T-cell (primary cell): ENCODE measurements around the gene RRAD. TPM values are rescaled to one million over a fixed set of nuclear protein-coding genes. Genes with fewer than 3 reads are reported as not detected.

ENCODE experiments used
- ATAC-seq, 4 experiments: fragments of 200-7000 bp in 3 of 4; fragments of 150-1000 bp in 1 of 4; cut with Tn5 transposase; replicated peaks in 1 of 4; 1 replicate in 3 of 4; 2 replicates in 1 of 4; pipeline ENCODE4 v1.10.0; 2021; ENCODE audit warnings: moderate library complexity in 3 of 4, mild to moderate bottlenecking in 2 of 4, moderate number of reproducible peaks in 1 of 4
- CTCF ChIA-PET, 2 donors: fragments of 300-600 bp; sonication (Branson Sonifier 250); formaldehyde crosslinking; loops; one replicate each; lab custom pipeline; 2022; ENCODE audit warnings: antibody characterized with exemption in 2 of 2; lab: Charles Lee
- POLR2A ChIA-PET, 2 donors: fragments of 300-600 bp; sonication (Branson Sonifier 250); formaldehyde crosslinking; loops; one replicate each; lab custom pipeline; 2022; ENCODE audit warnings: antibody characterized with exemption in 2 of 2; lab: Charles Lee
- DNase-seq, 35 experiments: peaks; one replicate each; pipeline versions ENCODE4 v3.0.0 to v3.0.0-alpha.2; 2013 to 2023
- H3K27ac ChIP-seq: one replicate; pipeline ENCODE4 v1.5.1; 2013; ENCODE audit warnings: low read length
- H3K27me3 ChIP-seq, 2 experiments: replicated peaks in 1 of 2; 1 replicate in 1 of 2; 2 replicates in 1 of 2; pipeline versions ENCODE4 v1.6.1 to v1.7.0; 2013; ENCODE audit warnings: low read length in 1 of 2, mixed read lengths in 1 of 2; ENCODE audit not compliant: control insufficient read depth in 2 of 2, insufficient read depth in 2 of 2; ENCODE audit errors: extremely low read depth in 1 of 2
- H3K36me3 ChIP-seq, 2 donors: 1 replicate in 1 of 2; 2 replicates in 1 of 2; pipeline versions ENCODE4 v1.6.1 to v1.7.0; 2013; ENCODE audit warnings: low read length in 1 of 2; ENCODE audit not compliant: control insufficient read depth in 2 of 2, insufficient read depth in 1 of 2; ENCODE audit errors: extremely low read depth in 1 of 2
- H3K4me1 ChIP-seq, 2 experiments: 1 replicate in 1 of 2; 2 replicates in 1 of 2; pipeline versions ENCODE4 v1.6.1 to v1.7.0; 2013; ENCODE audit warnings: low read length in 2 of 2, mixed read lengths in 1 of 2; ENCODE audit not compliant: insufficient read depth in 2 of 2, control insufficient read depth in 1 of 2; ENCODE audit errors: extremely low read depth in 1 of 2
- H3K4me3 ChIP-seq, 2 donors: 1 replicate in 1 of 2; 2 replicates in 1 of 2; pipeline versions ENCODE4 v1.5.1 to v1.7.0; 2013; ENCODE audit warnings: mild to moderate bottlenecking in 2 of 2, low read length in 1 of 2, moderate library complexity in 1 of 2; ENCODE audit not compliant: control insufficient read depth in 1 of 2; ENCODE audit errors: extremely low read depth in 1 of 2
- H3K9me3 ChIP-seq: 2 replicates; pipeline ENCODE4 v1.7.0; 2013
- H3K27ac Mint-ChIP-seq, 2 donors: one replicate each; pipeline ENCODE4 v1.8.0; 2020 to 2021; ENCODE audit warnings: mild to moderate bottlenecking in 2 of 2, mixed read lengths in 2 of 2
- H3K27me3 Mint-ChIP-seq, 2 donors: one replicate each; pipeline ENCODE4 v1.8.0; 2021 to 2022; ENCODE audit warnings: mixed read lengths in 2 of 2
- H3K36me3 Mint-ChIP-seq: one replicate; pipeline ENCODE4 v1.8.0; 2021; ENCODE audit warnings: mixed read lengths
- H3K4me1 Mint-ChIP-seq, 3 donors: one replicate each; pipeline ENCODE4 v1.8.0; 2020 to 2022; ENCODE audit warnings: mixed read lengths in 3 of 3, mild to moderate bottlenecking in 1 of 3
- H3K4me3 Mint-ChIP-seq, 3 donors: one replicate each; pipeline ENCODE4 v1.8.0; 2020 to 2022; ENCODE audit warnings: mild to moderate bottlenecking in 3 of 3, mixed read lengths in 3 of 3, moderate library complexity in 3 of 3
- H3K9me3 Mint-ChIP-seq, 3 donors: one replicate each; pipeline ENCODE4 v1.8.0; 2020 to 2022; ENCODE audit warnings: mixed read lengths in 3 of 3
- WGBS: methylation state at CpG from one replicate; pipeline ENCODE4 v1.1.5; 2013; ENCODE audit warnings: missing lambda C conversion rate; ENCODE audit not compliant: insufficient coverage; 5-methylcytosine and 5-hydroxymethylcytosine counted together
- total RNA-seq, 35 experiments: library from RNA in 6 of 35; stranded (reverse) in 6 of 35; fragments of 120-200 nt in 1 of 35; gene quantifications; one replicate each; pipeline versions ENCODE4 v1.2.1 to v1.2.4 and lab custom pipeline; 2013 to 2026

Gene RRAD
- total RNA-seq, 5 donors from 2014 or later (not counting 1 experiment from before 2014, with no cell fraction given): 0.28 to 1.1 (median 0.53) TPM; not detected in 1

- WGBS: under 1% methylated on average over 67 of the region's 76 CpGs
- peak; percentile 80 to 93 (median 87) for DNase-seq
- Mint-ChIP-seq H3K36me3 (peaks cover 20% of the 10 kb centered on the region), H3K4me1 (peaks cover 54 to 64% (median 54%) of the 10 kb centered on the region in 3 donors), H3K27me3 (no peaks in the 10 kb centered on the region), H3K27ac (peak within 1 kb of the TSS; percentile 92 to 96), H3K4me3 (peak within 1 kb of the TSS; percentile 96 to 98 (median 97)), H3K9me3 (no peaks in the 10 kb centered on the region)
- ChIA-PET POLR2A (interaction anchor here (0.5 kb wide), 2 partner anchors 47 to 66 kb away, joined by 3 to 4 read pairs; no protein-coding TSS in a partner anchor), CTCF (no interaction called here)
- ATAC-seq: peak; percentile 86 to 95 (median 86)
- Histone ChIP-seq H3K9me3 (no peaks in the 10 kb centered on the region), H3K27me3 (no peaks in the 10 kb centered on the region), H3K4me1 (peaks cover 7 to 52% of the 10 kb centered on the region in 2 experiments), H3K36me3 (peaks cover 3 to 31% of the 10 kb centered on the region in 2 donors), H3K27ac (peak within 1 kb of the TSS; percentile 82), H3K4me3 (peak within 1 kb of the TSS; percentile 72 to 99)
Measured at GRCh38 chr16:66934138-66934838, 9.0 kb upstream of the RRAD start, which contains the start of gene CIAO2B. Gene CIAO2B, minus strand, starts transcription at chr16:66934402. Its CDS starts 38 bp downstream, at chr16:66934364.

DNA sequence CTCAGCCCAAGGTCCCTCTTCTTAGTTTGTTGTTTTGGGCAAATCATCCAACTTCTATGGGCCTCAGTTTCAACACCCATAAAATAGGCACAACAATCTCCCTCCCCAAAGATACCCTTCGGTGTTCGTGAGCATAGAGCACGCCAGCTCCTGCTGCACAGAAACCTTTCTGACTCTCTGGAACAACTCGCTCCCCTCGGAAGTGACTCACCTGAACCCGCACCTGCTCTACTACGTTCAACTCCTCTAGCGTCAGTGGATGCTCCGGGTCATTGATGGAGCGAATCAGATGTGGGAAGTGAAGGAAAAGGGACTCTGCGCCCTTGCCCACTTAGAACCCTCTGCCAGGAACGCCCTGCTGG, 8.4 kb upstream of the RRAD start:
- ChIA-PET POLR2A (interaction anchor here in 1 of 2 donors (0.5 kb wide), 1 partner anchor 65 kb away, joined by 4 read pairs; no protein-coding TSS in a partner anchor), CTCF (interaction anchor here in 1 of 2 donors (0.6 kb wide), 1 partner anchor 41 kb away, joined by 3 read pairs; no protein-coding TSS in a partner anchor)
- peaks cover 3 to 26% of the 10 kb centered on the region in 2 donors for H3K36me3 ChIP-seq
- Mint-ChIP-seq H3K27ac (peak overlapping the region; percentile 92 to 96), H3K4me1 (peaks cover 54 to 63% (median 54%) of the 10 kb centered on the region in 3 donors), H3K36me3 (peaks cover 20% of the 10 kb centered on the region), H3K9me3 (no peaks in the 10 kb centered on the region), H3K4me3 (peak overlapping the region; percentile 96 to 98 (median 97)), H3K27me3 (no peaks in the 10 kb centered on the region)
- ATAC-seq (peak in 3 of 4 experiments; percentile 56 to 61 (median 60)), DNase-seq (no peak)
- H3K9me3 ChIP-seq: no peaks in the 10 kb centered on the region
- no peaks in the 10 kb centered on the region for H3K27me3 ChIP-seq
- H3K4me1 ChIP-seq: peaks cover 7 to 52% of the 10 kb centered on the region in 2 experiments
- 0% methylated on average over 2 of the region's 12 CpGs for WGBS
- H3K27ac ChIP-seq: peak overlapping the region; percentile 82
- peak overlapping the region; percentile 72 to 99 for H3K4me3 ChIP-seq

DNA sequence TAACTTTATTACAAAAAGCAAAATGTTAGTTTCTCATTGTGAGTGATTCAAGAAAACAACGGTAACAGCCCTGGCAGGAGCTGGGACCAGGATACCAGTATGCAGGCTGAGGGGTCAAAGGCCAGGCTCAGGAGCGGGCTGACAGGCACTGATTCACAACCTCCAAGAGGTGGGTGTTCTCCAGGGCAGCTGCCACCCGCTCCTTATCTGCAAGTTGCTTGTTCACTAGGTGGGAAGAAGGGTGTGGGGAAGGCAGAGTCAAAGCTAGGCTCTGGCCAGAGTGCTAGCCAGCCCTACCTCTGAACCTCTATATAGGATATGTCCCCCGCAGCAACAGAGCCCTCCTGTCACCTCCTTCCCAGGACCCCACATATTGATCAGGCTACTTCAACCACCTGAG, 6.7 kb upstream of the RRAD start:
- peaks cover 48 to 54% (median 53%) of the 10 kb centered on the region in 3 donors for H3K4me1 Mint-ChIP-seq
- Histone ChIP-seq H3K9me3 (no peaks in the 10 kb centered on the region), H3K4me1 (peaks cover 7 to 41% of the 10 kb centered on the region in 2 experiments), H3K27me3 (no peaks in the 10 kb centered on the region), H3K27ac (no peak overlapping the region), H3K36me3 (peaks cover 3 to 14% of the 10 kb centered on the region in 2 donors), H3K4me3 (no peak overlapping the region)
- H3K27ac Mint-ChIP-seq: peak overlapping the region; percentile 92 to 96
- no peak for DNase-seq
- POLR2A ChIA-PET: no interaction called here
- no peaks in the 10 kb centered on the region for H3K27me3 Mint-ChIP-seq
- H3K4me3 Mint-ChIP-seq: peak overlapping the region; percentile 96 to 98 (median 97)
- 88% methylated on average over 2 of the region's 4 CpGs for WGBS
- no peaks in the 10 kb centered on the region for H3K9me3 Mint-ChIP-seq
- ATAC-seq: no peak
- CTCF ChIA-PET: no interaction called here
- H3K36me3 Mint-ChIP-seq: peaks cover 13% of the 10 kb centered on the region

DNA sequence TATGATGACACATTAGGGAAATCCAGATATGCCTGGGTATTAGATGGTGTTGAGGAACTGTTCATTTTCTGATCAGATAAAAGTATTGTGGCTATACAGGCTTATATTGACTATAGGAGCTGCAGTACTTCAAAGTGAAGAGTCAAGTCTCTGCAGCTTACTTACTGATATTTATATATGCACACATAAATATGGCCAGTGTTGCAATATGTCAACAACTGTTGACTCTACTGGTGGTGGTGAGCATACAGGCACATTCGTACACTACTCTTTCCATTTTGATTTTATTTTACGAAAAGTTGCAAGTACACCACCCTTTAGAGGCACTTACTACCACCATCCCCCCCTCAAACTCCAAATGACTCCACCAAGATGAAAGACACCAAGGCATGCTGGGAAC, 6.3 kb upstream of the RRAD start:
- H3K27ac ChIP-seq: no peak overlapping the region
- no peaks in the 10 kb centered on the region for H3K9me3 ChIP-seq
- no peak for DNase-seq
- Mint-ChIP-seq H3K4me1 (peaks cover 44 to 52% (median 49%) of the 10 kb centered on the region in 3 donors), H3K9me3 (no peaks in the 10 kb centered on the region), H3K27me3 (no peaks in the 10 kb centered on the region), H3K36me3 (peaks cover 13% of the 10 kb centered on the region), H3K4me3 (peak overlapping the region; percentile 96 to 98 (median 97)), H3K27ac (peak overlapping the region in 1 of 2 donors; percentile 58)
- WGBS: no CpG with 5 or more reads among the region's 2 CpGs
- ChIA-PET POLR2A (interaction anchor here in 1 of 2 donors (0.5 kb wide), 1 partner anchor 104 kb away, joined by 7 read pairs; no protein-coding TSS in a partner anchor), CTCF (interaction anchor here in 1 of 2 donors (0.5 kb wide), 1 partner anchor 50 kb away, joined by 3 read pairs; no protein-coding TSS in a partner anchor)
- no peak overlapping the region for H3K4me3 ChIP-seq
- H3K36me3 ChIP-seq: peaks cover 3 to 14% of the 10 kb centered on the region in 2 donors
- H3K27me3 ChIP-seq: peaks cover 0 to 4% of the 10 kb centered on the region in 2 experiments
- no peak for ATAC-seq
- H3K4me1 ChIP-seq: peaks cover 7 to 41% of the 10 kb centered on the region in 2 experiments

- ChIA-PET POLR2A (no interaction called here), CTCF (no interaction called here)
- DNase-seq (no peak), ATAC-seq (no peak)
- Histone ChIP-seq H3K9me3 (no peaks in the 10 kb centered on the region), H3K27me3 (peaks cover 3 to 18% of the 10 kb centered on the region in 2 experiments), H3K4me3 (no peak overlapping the region), H3K4me1 (peaks cover 5 to 33% of the 10 kb centered on the region in 2 experiments), H3K36me3 (peaks cover 3 to 14% of the 10 kb centered on the region in 2 donors), H3K27ac (no peak overlapping the region)
- Mint-ChIP-seq H3K4me1 (peaks cover 34 to 41% (median 37%) of the 10 kb centered on the region in 3 donors), H3K4me3 (no peak overlapping the region), H3K27me3 (peaks cover 0 to 14% of the 10 kb centered on the region in 2 donors), H3K9me3 (no peaks in the 10 kb centered on the region), H3K27ac (no peak overlapping the region), H3K36me3 (peaks cover 13% of the 10 kb centered on the region)
- no CpG with 5 or more reads among the region's 4 CpGs for WGBS
Measured at GRCh38 chr16:66930189-66930588, 4.9 kb upstream of the RRAD start.
